Activated CD4-positive, alpha-beta T cell treated with anti-CD3 and anti-CD28 coated beads, Interleukin-2, amount 50 U/mL, for 1 hour (primary cell): ENCODE results near the gene ARHGEF11.

Experiments used
- DNase-seq: peaks from one replicate; pipeline ENCODE4 v3.0.0-alpha.2; 2020

The ARHGEF11 gene

DNA sequence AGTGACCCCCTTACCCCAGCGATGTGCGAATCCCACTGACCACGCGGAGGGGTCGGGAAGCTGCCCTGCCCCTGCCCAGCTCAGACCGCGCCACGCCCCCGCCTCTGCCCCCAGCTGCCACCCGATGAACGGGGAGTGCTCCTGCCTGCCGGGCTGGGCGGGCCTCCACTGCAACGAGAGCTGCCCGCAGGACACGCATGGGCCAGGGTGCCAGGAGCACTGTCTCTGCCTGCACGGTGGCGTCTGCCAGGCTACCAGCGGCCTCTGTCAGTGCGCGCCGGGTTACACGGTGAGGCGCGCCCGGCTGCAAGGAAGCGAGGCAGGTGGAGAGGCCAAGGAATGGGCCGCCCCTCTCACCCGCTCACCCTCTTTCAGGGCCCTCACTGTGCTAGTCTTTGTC lies 137.0 kb downstream of the ARHGEF11 start:
- no peak for DNase-seq

DNA sequence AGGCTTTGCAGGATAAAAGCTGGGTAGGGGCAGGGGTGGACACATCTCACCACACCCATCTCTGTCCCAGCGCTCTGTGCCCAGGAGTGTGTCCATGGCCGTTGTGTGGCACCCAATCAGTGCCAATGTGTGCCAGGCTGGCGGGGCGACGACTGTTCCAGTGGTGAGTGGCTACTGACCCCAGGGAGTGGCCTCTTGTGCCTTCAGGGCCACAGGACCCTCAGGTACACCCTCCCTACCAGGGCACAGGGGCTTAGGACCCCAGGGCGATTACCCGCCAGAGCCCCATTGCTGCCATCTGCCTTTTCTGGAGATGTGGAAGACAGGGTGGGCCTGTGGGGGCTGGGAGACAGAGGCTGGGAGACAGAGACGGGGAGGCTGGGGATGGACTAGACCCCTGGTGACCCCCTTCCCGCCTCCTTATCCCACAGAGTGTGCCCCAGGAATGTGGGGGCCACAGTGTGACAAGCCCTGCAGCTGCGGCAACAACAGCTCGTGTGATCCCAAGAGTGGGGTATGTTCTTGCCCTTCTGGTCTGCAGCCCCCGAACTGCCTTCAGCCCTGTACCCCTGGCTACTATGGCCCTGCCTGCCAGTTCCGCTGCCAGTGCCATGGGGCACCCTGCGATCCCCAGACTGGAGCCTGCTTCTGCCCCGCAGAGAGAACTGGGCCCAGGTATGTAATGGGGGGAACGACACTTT lies 139.2 kb downstream of the ARHGEF11 start:
- DNase-seq: no peak

DNA sequence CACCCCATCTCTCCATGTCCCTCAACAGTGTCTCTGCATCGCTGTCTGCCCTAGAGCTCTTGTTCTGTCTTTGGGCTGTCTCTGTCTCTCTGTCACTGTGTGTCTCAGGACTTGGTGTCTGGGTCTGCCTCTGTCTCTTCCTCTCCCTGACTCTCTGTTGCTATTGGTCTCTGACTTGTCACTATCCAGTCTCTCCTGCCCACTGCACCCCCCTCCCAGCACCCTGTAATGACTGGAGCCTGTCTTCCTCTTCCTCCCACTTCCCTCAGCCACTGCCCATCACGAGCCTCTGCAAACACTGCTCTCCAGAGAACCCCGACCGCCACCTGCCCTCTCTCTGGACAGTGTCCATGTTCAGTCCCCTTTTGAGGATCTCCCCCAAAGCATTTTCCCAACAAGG lies 139.9 kb downstream of the ARHGEF11 start:
- no peak for DNase-seq

DNA sequence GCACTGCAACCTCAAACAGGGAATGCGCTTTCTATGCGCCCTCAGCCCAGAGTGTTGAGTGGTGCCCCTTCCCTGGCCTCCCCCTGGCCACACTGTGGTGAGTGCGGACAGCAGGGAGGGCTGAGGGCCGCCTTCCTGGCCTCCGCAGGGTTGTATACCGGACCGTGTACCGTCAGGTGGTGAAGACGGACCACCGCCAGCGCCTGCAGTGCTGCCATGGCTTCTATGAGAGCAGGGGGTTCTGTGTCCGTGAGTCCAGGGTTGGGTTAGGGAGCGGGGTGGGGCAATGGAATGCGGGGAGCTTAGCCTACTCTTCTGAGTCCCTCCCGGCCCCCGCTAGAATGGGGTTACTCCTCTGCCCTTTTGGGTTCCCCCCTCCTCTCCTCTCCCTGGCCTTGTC lies 140.4 kb downstream of the ARHGEF11 start:
- no peak for DNase-seq

DNA sequence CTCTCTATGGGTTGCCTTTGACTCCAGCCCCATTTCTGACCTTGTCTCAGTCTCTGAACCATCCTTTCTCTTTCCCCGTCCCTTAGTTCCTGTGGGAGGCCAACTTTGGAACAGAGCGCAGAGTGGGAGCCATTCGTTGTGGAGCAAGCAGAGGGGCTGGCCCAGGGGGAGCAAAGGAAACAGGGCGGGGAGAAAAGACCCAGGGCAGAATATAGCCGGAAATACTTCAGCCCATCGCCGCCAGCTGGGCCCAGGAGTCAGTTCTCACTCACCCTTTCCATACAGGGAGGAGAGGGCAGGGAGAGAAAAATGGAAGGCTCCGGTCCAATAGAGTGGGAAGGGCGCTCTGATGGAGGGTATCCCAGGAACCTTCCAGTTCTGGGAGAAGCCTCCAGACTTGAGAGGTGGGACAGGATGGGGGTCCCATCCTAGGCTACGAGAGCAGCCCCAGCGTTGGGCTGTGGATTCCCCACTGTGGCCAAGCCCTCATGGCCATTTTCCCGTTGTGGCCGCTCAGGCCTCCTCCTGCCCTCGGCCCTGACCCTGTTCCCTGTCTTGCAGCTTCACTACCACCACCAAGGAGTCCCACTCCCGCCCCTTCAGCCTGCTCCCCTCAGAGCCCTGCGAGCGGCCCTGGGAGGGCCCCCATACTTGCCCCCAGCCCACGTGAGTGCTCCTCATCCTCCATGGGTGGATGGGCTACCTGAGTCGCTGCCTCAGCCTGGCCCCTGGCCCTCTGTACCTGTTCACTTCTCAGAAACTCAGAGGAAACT lies 141.2 kb downstream of the ARHGEF11 start:
- no peak for DNase-seq

DNA sequence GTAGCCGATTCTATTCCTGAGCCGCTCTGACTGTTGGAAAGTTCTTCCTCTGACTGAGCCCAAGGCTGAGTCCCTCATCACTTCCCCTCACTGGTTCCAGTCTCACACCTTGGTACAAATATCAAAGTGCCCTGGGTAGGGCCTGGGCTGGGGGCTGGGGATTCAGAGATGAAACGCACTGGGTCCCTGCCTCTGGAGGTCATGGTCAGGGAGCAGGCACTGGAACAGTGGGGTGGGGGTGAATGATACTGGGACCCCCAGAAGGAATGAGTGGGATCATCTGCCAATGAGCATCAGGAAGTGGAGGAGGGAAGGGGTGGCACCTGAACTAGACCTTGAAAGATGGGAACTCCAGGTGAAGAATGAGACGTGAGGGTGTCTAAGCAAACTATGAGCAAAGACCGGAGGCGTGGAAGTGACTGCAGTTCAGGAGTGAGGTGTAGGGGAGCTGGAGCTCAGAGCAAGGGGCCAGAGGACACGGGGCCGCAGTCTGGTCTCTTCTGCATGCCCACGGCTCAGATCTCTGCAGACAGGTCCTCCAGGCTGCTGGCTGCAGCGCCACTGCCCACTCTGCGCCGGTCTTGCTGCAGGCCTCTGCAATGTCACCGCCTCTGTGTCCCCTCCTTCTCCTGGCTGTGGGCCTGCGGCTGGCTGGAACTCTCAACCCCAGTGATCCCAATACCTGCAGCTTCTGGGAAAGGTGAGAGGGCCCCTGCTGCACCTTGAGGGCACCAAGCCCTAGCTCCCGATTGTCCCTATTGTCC lies 142.0 kb downstream of the ARHGEF11 start:
- no peak for DNase-seq

DNA sequence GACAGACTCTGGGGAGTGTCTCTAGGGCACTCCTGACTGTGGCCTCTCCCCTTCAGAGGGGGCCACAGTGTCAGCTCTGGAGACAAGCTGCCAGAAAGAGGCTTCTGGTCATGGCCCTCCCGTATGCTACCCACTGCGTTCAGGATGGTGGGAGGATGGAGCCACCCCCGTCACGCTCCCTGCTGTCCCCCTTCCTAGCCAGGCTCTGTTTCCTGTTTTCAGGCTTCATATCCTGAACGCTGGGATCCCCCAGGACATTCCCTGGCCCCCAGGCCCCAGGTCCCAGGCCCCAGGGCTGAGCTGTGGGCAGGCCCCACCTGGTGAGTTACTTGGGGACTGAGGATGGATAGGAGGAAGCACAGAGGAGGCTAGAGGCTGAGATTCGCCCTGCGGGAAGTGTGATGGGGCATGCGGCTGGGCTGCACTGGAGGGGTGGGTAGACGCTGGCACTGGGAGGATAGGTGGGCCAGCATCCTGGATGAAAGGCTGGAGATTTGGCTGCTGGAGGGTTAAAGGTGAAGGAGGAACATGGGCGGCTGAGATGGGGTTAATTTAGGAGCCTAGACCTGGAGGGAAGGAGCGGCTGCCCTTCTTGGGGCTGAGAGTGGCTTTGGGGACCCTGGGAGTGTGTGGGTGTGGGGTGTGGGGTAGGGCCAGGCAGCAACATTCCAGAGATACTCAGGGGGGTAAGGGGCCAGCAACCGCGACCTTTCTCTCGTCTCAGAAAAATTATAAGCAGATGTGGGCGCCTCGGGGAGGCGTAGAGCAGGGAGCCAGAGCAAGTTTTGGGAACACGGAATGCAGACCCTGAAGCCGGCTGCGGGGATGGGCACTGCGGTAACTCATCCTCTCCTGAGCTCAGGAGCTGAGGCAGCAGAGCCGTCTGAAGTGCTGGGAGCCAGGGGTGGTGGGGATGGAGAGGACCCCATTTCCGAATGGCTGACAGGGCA lies 143.3 kb downstream of the ARHGEF11 start:
- no peak for DNase-seq

DNA sequence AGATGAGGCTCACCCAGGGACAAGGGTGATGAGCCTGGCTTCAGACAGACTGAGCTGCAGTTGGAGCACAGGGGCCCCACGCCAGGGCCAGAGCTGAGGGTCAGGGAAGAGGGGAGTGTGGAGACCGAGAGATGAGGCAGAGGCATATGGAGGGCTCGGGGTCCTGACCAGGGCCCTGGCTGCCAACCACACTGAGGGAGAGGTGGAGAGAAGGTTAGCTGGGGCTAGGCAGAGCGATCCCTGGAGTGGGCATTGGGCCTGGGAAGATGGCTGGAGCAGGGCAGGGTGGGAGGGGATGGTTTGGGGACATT lies 144.0 kb downstream of the ARHGEF11 start:
- DNase-seq: no peak

DNA sequence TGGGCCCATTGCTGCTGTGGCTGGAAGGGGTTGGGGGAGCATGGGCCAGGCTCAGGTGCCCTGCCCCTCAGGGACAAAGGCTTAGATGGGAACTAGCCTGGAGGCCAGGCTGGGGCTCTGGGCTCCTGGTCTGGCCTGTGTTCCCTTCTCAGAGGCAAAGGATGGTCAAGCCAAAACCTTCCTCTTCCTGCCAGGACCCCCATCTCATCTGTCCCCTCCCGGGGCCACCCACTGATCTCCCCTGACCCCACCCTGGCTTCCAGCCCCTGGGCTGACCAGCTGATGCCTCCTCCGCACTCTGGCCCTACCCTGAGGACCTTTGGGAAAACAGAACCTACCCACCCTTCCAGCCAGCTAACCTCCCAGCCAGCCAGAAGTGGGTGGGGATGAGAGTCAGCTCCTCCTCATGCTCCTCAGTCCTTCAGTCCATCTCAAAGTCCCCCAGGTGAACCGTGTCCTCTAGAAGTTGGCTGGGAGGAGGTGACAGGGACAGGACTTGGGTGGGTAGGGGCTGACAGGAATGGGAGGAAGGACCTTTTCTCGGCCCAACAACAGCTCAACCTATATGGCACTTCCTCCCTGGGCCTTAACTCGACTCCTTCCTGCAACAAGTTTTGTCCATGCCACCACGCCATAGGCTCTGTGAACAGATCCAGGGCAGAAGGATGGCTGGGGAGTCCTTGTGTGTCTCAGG lies 144.5 kb downstream of the ARHGEF11 start:
- no peak for DNase-seq

DNA sequence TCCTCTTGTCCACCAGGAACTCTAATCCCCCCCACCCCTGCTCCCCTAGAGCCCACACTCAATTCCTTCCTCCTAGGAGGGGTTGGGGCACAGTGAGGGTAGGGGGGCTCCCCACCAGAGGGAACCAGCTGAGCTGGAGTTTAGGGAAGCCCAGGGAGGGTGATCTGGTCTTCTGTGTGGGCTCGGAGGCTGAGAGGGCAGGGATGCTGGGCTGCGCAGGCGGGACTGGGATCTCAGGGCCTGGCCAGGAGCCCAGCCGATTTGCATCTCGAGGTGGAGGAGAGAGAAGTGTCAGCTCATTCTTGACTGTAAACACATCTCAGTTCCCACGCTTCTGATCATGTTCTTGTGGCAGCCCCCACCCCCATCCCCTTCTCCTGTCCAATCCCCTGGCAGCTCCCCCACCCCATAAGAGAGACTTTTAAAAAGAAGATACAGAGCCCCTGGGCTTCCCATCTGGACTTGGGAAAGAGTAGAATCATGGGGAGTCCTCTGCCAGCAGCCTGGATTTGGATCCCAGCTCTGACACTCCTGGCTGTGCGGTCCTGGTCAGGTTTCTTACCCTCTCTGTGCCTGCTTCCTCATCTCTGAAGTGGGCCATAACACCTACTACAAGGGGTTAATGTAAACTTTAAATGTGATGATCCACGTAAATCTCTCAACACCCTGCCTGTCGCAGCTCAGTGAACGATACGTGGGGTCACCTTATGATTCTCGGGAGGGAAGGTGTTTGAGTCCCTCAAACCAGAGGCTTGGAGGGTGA lies 145.4 kb downstream of the ARHGEF11 start:
- no peak for DNase-seq

DNA sequence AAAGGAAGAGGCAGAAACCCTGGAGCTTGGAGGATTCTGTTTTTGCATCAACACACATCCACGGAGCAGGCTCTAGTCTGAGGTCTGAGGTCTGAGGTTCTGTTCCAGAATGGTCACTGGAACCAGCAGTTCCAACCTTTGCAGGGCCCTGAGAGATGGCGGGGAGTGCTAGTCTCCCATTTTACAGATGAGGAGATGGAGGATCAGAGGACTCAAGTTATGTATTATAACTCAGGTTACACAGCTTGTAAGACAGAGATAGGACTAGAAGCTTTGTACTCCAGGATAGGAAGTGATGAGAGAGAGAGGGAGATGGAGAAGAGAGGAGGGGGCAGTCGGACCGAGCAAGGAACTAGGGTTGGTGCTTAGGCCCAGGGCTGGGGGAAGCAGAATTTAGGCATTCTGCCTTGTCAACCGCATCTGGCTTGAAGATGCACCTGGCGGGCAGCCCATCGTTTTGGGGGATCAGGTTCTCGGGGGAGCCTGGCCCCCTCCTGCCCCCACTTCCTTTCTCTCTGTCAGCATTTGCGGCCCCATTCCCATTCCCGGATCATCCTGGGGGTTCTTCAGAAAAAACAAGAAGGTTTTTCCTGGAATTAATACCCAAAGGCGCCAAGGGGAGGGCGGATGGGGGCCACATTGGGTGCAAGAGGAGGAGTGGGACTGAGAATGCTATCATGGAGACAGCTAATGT lies 146.4 kb downstream of the ARHGEF11 start:
- no peak for DNase-seq

DNA sequence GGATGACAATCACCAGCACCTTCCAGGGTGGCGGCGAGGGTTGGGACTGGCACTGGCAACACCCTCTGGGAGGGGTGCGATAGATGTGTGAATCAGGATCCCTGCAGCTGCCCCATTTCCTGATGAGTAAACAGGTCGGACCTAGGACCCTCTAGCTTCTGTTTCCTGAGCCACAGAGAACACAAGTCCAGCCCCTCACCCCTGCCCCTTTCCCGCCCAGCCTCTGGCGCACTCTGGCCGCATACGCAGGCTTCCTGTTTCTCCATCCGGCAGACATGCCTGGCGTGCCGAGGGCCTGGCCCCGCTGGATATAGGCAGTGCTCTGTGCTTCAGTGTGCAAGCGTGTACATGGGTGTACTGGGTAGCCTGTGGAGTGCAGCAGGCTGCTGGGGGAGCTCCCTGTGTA lies 147.4 kb downstream of the ARHGEF11 start:
- no peak for DNase-seq

DNA sequence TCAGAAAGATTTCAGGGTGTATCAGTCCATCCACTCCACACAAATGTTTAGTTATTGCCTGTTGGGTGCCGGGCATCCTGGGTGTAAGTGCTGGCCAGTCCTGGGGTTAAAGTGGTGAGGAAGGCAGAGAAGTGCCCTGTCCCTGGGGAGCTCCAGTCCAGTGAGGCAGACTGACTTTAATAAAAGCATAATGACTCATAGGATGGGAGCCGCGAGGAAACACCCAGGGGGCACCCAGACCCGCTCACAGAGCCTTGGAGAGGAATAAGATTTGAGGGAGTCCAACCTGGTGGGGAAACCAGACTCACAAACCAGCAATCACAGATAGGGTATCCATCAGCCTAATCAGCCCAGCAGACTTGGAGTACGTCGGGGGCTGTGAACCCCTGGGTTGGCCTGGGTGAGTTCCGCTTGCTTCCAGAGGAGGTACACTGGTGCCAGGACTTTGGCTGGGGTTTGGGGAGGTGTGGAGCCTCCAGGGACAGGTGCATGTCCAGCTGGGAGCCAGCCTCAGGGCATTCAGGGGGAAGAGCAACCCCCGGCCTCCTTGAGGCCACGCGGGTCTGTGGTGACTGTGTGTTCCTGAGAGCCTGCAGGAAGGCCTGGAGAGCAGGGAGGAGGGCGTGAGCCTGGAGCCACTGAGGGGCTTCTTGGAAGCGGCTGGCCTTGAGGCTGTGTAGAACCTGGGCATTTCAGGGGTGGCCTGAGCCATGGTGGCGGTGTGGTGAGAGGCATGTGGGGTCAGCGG lies 148.3 kb downstream of the ARHGEF11 start:
- no peak for DNase-seq

DNA sequence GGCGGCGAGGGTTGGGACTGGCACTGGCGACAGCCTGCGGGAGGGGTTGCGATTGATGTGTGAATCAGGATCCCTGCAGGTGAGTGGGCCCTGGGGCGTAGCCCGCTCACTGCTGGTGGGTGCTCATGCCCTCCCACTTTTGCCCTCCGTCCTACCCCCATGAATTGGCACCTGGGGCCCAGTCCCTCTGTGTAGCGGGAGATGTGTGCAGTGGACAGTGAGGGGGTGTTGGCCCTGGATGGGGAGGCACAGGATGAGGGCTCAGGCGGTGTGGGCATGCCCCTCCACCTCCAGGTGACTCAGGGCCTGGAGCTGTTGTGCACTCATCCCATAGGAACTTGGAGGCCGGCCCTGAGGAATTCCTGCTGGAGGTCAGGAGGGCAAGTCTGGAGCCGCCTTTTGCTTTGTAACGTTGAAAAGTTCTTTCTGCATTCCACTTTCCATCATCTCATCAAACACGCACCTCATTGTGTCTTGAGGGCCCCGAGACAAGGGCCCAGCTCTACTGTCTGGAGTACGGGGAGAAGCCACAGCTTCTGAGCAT lies 149.0 kb downstream of the ARHGEF11 start:
- no peak for DNase-seq

DNA sequence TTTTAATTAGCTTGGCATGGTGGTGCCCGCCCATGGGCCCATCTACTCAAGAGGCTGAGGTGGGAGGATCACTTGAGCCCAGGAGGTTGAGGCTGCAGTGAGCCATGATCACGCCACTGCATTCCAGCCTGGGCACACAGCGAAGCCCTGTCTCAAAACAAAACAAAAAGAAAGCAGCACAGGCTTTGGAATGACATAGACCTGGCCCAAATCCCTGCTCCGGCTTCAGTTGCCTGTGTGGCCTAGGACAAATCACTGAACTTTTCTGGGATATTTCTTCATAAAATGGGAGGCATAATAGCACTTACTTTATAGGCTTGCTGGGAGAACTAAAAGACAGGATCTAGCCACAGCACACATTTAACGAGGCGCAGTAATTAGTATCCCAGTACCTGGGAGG lies 149.6 kb downstream of the ARHGEF11 start:
- DNase-seq: no peak

DNA sequence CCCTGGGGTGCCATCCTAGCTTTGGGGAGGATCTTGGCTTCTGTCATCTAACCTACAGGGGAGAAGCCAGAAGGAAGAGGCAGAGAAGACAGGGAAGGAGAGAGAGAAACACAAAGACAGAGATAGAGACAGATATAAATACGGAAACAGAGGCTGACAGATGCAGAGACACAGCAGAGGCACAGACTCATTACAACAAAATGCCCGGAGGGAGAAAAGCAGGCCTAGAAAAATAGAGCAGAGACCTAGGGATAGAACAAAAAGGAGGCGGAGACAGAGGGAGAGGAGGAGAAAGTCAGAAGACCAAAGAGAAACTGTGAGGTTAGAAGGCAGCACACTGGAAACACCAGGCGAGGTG lies 150.1 kb downstream of the ARHGEF11 start:
- DNase-seq: no peak

DNA sequence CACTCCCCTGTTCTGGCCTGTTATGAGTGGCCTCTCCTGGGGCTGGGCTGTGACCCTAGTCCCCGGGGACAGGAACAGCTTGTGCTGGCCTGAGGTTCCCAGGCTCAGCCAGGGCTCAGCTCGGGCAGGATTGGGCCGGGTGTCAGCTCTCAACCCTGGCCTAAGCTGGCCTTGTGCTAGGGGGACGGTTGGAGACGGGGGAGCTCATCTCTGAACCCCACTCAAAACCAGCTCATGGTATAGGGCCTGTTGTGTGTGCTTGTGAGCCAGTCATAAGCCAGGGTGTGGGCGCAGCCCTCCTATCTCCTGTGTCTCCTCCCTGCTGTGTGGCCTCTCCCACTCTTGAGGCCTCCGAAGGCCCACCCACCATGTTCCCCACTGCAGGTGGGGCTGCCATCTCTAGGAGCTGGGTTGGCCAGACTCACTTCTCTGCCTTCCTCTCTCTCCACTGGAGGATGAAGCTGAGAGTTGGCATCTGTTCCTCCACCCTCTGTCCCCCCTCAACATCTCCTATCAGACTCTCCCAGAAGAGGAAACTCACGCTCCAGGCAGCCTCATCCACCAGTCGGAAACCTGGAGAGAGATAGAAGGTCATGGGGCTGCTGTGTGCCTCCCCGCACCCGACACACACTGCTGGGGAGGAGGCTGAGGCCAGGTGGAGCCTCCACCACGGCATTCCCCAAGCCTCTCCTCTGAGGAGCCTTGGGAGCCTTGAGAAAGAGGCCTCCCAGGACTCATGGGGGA lies 150.7 kb downstream of the ARHGEF11 start:
- no peak for DNase-seq

DNA sequence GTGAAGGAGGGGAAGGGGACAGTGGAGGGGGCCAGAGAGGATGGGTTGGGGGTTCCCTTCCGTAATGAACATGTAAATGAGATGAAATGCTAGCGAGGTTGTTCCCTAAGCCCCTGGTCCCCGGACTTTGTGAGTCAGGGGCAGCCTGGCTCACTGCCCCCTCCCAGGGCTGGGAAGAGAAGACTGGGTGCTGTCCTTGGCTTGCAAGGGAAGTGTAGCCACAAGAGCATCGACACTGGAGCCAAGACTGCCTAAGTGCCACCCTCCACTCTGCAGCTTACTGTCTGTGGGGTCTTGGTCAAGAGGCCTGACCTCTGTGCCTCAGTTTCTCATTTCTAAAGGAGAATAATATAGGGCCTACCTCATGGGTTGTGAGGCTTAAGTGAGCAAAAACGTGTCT lies 151.5 kb downstream of the ARHGEF11 start:
- DNase-seq: no peak
